Astrocyte (in vitro differentiated cells and primary cell): ENCODE results near the gene EAF1. TPM values are rescaled to one million over a fixed set of nuclear protein-coding genes. Genes with fewer than 3 reads are reported as not detected.

ENCODE experiments used
- DNase-seq: peaks from one replicate; pipeline ENCODE4 v3.0.0-alpha.2; 2010; ENCODE audit warnings: low read depth
- FAIRE-seq: peaks from 2 replicates; lab custom pipeline; 2011; peaks lifted over from hg19 to GRCh38; lab: Jason Lieb, UNC
- H2AFZ ChIP-seq: 2 replicates; pipeline ENCODE4 v1.6.0; 2012; ENCODE audit warnings: low read depth, low read length, inconsistent platforms
- H3K27ac ChIP-seq: 2 replicates; pipeline ENCODE4 v1.5.1; 2011; ENCODE audit warnings: low read depth, low read length, inconsistent platforms
- H3K27me3 ChIP-seq: 2 replicates; pipeline ENCODE4 v1.6.0; 2011; ENCODE audit warnings: low read length, inconsistent platforms; ENCODE audit not compliant: insufficient read depth
- H3K36me3 ChIP-seq: 2 replicates; pipeline ENCODE4 v1.5.1; 2011; ENCODE audit warnings: low read length, inconsistent platforms; ENCODE audit not compliant: insufficient read depth
- H3K4me1 ChIP-seq: 2 replicates; pipeline ENCODE4 v1.5.1; 2011; ENCODE audit warnings: low read length, inconsistent platforms; ENCODE audit not compliant: insufficient read depth
- H3K4me2 ChIP-seq: 2 replicates; pipeline ENCODE4 v1.6.0; 2012; ENCODE audit warnings: low read length, inconsistent platforms
- H3K4me3 ChIP-seq: 2 replicates; pipeline ENCODE4 v1.5.1; 2011; ENCODE audit warnings: low read depth, mild to moderate bottlenecking, low read length, inconsistent platforms; ENCODE audit not compliant: insufficient read depth
- H3K79me2 ChIP-seq: 2 replicates; pipeline ENCODE4 v1.6.0; 2012; ENCODE audit warnings: mild to moderate bottlenecking, low read length, inconsistent platforms; ENCODE audit not compliant: insufficient read depth
- H3K9ac ChIP-seq: 2 replicates; pipeline ENCODE4 v1.6.0; 2012; ENCODE audit warnings: mild to moderate bottlenecking, low read length, inconsistent platforms
- H3K9me3 ChIP-seq: 2 replicates; pipeline ENCODE4 v1.5.1; 2012; ENCODE audit warnings: low read depth, mild to moderate bottlenecking, low read length, inconsistent platforms; ENCODE audit not compliant: insufficient read depth
- H4K20me1 ChIP-seq: 2 replicates; pipeline ENCODE4 v1.6.0; 2012; ENCODE audit warnings: low read length, inconsistent platforms; ENCODE audit not compliant: insufficient read depth
- H3K27ac Mint-ChIP-seq: one replicate; pipeline ENCODE4 v1.8.0; 2021; ENCODE audit warnings: mild to moderate bottlenecking, mixed read lengths; ENCODE audit not compliant: unreplicated experiment
- H3K27me3 Mint-ChIP-seq: one replicate; pipeline ENCODE4 v1.8.0; 2021; ENCODE audit warnings: low read depth, mixed read lengths; ENCODE audit not compliant: unreplicated experiment
- H3K36me3 Mint-ChIP-seq: one replicate; pipeline ENCODE4 v1.8.0; 2021; ENCODE audit warnings: low read depth, mixed read lengths; ENCODE audit not compliant: unreplicated experiment
- H3K4me1 Mint-ChIP-seq: one replicate; pipeline ENCODE4 v1.8.0; 2021; ENCODE audit warnings: low read depth, mixed read lengths; ENCODE audit not compliant: unreplicated experiment
- H3K4me3 Mint-ChIP-seq: one replicate; pipeline ENCODE4 v1.8.0; 2021; ENCODE audit warnings: mild to moderate bottlenecking, moderate library complexity, mixed read lengths; ENCODE audit not compliant: unreplicated experiment
- H3K9me3 Mint-ChIP-seq: one replicate; pipeline ENCODE4 v1.8.0; 2021; ENCODE audit warnings: mild to moderate bottlenecking, mixed read lengths; ENCODE audit not compliant: unreplicated experiment
- EZH2 ChIP-seq: IDR thresholded peaks from 2 replicates; pipeline ENCODE4 v1.6.1; 2012; ENCODE audit warnings: mild to moderate bottlenecking, low read length, inconsistent platforms; ENCODE audit not compliant: insufficient read depth
- total RNA-seq: library from RNA; stranded (reverse); gene quantifications from 2 replicates; pipeline ENCODE4 v1.2.1, GENCODE V29; 2021
- TF ChIP-seq, protein P1 (sequence below): IDR thresholded peaks from 2 replicates; pipeline ENCODE4 v1.5.1; 2011; ENCODE audit warnings: low read depth, mild to moderate bottlenecking, inconsistent platforms, low read length, moderate library complexity; ENCODE audit not compliant: insufficient read depth

The EAF1 gene
- total RNA-seq, 1 donor from 2014 or later, result 28.8 TPM

DNA sequence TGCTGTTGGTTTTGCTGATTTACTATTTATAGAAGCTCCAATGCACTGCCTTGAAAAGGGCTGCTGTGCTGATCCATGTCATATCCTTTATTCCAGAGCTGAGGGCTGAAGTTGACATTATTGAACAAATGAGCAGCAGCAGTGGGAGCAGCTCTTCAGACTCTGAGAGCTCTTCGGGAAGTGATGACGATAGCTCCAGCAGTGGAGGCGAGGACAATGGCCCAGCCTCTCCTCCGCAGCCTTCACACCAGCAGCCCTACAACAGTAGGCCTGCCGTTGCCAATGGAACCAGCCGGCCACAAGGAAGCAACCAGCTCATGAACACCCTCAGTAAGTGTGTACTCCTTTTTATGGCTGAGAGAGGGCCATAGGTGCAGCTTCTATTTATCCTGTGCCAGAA, 8.8 kb downstream of the EAF1 start:
- H4K20me1 ChIP-seq, result peaks cover 60% of the 10 kb centered on the region
- TF ChIP-seq, protein P1, sequence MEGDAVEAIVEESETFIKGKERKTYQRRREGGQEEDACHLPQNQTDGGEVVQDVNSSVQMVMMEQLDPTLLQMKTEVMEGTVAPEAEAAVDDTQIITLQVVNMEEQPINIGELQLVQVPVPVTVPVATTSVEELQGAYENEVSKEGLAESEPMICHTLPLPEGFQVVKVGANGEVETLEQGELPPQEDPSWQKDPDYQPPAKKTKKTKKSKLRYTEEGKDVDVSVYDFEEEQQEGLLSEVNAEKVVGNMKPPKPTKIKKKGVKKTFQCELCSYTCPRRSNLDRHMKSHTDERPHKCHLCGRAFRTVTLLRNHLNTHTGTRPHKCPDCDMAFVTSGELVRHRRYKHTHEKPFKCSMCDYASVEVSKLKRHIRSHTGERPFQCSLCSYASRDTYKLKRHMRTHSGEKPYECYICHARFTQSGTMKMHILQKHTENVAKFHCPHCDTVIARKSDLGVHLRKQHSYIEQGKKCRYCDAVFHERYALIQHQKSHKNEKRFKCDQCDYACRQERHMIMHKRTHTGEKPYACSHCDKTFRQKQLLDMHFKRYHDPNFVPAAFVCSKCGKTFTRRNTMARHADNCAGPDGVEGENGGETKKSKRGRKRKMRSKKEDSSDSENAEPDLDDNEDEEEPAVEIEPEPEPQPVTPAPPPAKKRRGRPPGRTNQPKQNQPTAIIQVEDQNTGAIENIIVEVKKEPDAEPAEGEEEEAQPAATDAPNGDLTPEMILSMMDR, result no peak
- TF ChIP-seq EZH2, result no peak
- no peaks in the 10 kb centered on the region for H3K9me3 ChIP-seq
- H2AFZ ChIP-seq, result no peak overlapping the region
- H3K4me2 ChIP-seq, result no peak overlapping the region
- Mint-ChIP-seq H3K36me3 (peaks cover 16% of the 10 kb centered on the region), H3K27me3 (no peaks in the 10 kb centered on the region), H3K27ac (no peak overlapping the region), H3K9me3 (no peaks in the 10 kb centered on the region), H3K4me1 (peaks cover 13% of the 10 kb centered on the region), H3K4me3 (no peak overlapping the region)
- no peak overlapping the region for H3K9ac ChIP-seq
- H3K36me3 ChIP-seq, result peaks cover 55% of the 10 kb centered on the region
- H3K27me3 ChIP-seq, result no peaks in the 10 kb centered on the region
- H3K4me3 ChIP-seq, result no peak overlapping the region
- no peaks in the 10 kb centered on the region for H3K4me1 ChIP-seq
- no peak for FAIRE-seq
- DNase-seq, result no peak
- H3K27ac ChIP-seq, result no peak overlapping the region
- H3K79me2 ChIP-seq, result peaks cover 8% of the 10 kb centered on the region

DNA sequence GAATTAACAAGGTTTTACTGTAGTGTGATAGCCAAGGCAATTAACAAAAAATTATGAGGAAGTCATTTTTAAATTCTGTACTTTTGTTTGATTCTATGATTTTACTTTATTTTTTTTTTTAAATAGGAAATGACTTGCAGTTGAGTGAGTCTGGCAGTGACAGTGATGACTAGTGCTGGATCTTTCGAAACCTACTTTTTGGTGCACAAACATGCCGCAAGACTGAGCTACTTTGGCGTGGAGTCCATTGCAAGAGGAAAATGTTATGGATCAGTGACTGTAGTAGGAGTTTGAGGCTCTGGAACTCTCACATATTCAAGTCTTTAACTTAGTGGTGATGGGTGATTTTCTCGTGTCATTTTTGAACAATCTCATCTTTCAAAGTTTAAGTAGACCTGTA, 11.6 kb downstream of the EAF1 start:
- Mint-ChIP-seq H3K36me3 (peaks cover 22% of the 10 kb centered on the region), H3K4me1 (peaks cover 14% of the 10 kb centered on the region), H3K27me3 (no peaks in the 10 kb centered on the region), H3K4me3 (no peak overlapping the region), H3K27ac (no peak overlapping the region), H3K9me3 (no peaks in the 10 kb centered on the region)
- no peak for FAIRE-seq
- H4K20me1 ChIP-seq, result peaks cover 42% of the 10 kb centered on the region
- peaks cover 46% of the 10 kb centered on the region for H3K36me3 ChIP-seq
- H3K9ac ChIP-seq, result no peak overlapping the region
- TF ChIP-seq EZH2, result no peak
- TF ChIP-seq, protein P1, result no peak
- no peak overlapping the region for H3K27ac ChIP-seq
- H3K79me2 ChIP-seq, result no peaks in the 10 kb centered on the region
- DNase-seq, result no peak
- no peaks in the 10 kb centered on the region for H3K9me3 ChIP-seq
- no peak overlapping the region for H2AFZ ChIP-seq
- no peaks in the 10 kb centered on the region for H3K27me3 ChIP-seq
- no peak overlapping the region for H3K4me3 ChIP-seq
- H3K4me1 ChIP-seq, result no peaks in the 10 kb centered on the region
- H3K4me2 ChIP-seq, result no peak overlapping the region

DNA sequence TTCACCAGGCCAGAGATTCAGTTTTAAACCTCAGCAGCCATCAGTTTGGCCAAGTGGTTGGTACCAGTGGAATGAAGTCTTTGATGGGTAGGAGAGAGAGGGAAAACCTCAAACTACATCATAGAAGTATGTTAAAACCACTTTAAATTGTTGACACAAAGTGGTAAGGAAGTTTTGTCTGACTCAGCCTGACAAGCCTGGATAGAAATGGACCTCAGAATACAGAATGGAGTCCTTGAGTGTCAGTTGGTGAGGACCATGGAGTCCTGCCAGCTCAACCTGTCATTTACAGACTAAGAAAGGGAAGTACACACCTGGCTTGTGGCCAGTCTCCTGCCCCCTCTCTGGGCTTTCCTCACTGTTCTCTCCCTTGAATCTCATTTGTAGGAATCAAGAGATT, 12.1 kb downstream of the EAF1 start:
- Histone ChIP-seq H3K36me3 (peaks cover 43% of the 10 kb centered on the region), H3K4me3 (no peak overlapping the region), H3K4me1 (no peaks in the 10 kb centered on the region), H4K20me1 (peaks cover 38% of the 10 kb centered on the region), H3K27me3 (no peaks in the 10 kb centered on the region), H3K9me3 (no peaks in the 10 kb centered on the region), H2AFZ (no peak overlapping the region), H3K9ac (no peak overlapping the region), H3K27ac (no peak overlapping the region), H3K79me2 (no peaks in the 10 kb centered on the region), H3K4me2 (no peak overlapping the region)
- FAIRE-seq (no peak), DNase-seq (peak; percentile 51)
- no peak for TF ChIP-seq EZH2
- TF ChIP-seq, protein P1, result no peak
- H3K27me3 Mint-ChIP-seq, result no peaks in the 10 kb centered on the region
- no peaks in the 10 kb centered on the region for H3K9me3 Mint-ChIP-seq
- H3K36me3 Mint-ChIP-seq, result peaks cover 25% of the 10 kb centered on the region
- no peak overlapping the region for H3K27ac Mint-ChIP-seq
- no peak overlapping the region for H3K4me3 Mint-ChIP-seq
- H3K4me1 Mint-ChIP-seq, result peaks cover 14% of the 10 kb centered on the region
